NCI-H460 (cell line): ENCODE data around the gene IGFBP5. TPM values are rescaled to one million over a fixed set of nuclear protein-coding genes. Genes with fewer than 3 reads are reported as not detected.

Source experiments
- DNase-seq: peaks from one replicate; pipeline ENCODE4 v3.0.0-alpha.2; 2016; ENCODE audit warnings: low read depth; ENCODE audit errors: extremely low read depth
- total RNA-seq: library from RNA; depleted of rRNA; stranded (reverse); fragments of >200 nt; shearing (Covaris generic); gene quantifications from 2 replicates; pipeline ENCODE4 v1.2.3, GENCODE V29; 2014

Gene IGFBP5
- total RNA-seq, 1 experiment from 2014 or later = 0.82 TPM

- no peak for DNase-seq
These were observed 44.6 kb downstream of the IGFBP5 start for GRCh38 chr2:216650626-216651257.

GRCh38 chr2:216649574-216649973 is 45.8 kb downstream of the IGFBP5 start:
- no peak for DNase-seq

- DNase-seq = no peak
These were observed 47.2 kb downstream of the IGFBP5 start for GRCh38 chr2:216648105-216648504.

- no peak for DNase-seq
These were observed 49.2 kb downstream of the IGFBP5 start for GRCh38 chr2:216646116-216646515.

- no peak for DNase-seq
These were observed 49.8 kb downstream of the IGFBP5 start for GRCh38 chr2:216645636-216645950.

GRCh38 chr2:216644842-216645635 is 50.3 kb downstream of the IGFBP5 start:
- DNase-seq = no peak

GRCh38 chr2:216643986-216644659 is 51.2 kb downstream of the IGFBP5 start:
- DNase-seq = no peak

- no peak for DNase-seq
These were observed 57.9 kb downstream of the IGFBP5 start for GRCh38 chr2:216637472-216637871.

GRCh38 chr2:216636551-216637450 is 58.5 kb downstream of the IGFBP5 start:
- peak; percentile 65 for DNase-seq

GRCh38 chr2:216635701-216636550 is 59.4 kb downstream of the IGFBP5 start:
- no peak for DNase-seq

GRCh38 chr2:216635171-216635570 is 60.2 kb downstream of the IGFBP5 start:
- no peak for DNase-seq

GRCh38 chr2:216634370-216635148 is 60.8 kb downstream of the IGFBP5 start:
- DNase-seq = no peak

GRCh38 chr2:216633616-216634369 is 61.6 kb downstream of the IGFBP5 start:
- DNase-seq = no peak

GRCh38 chr2:216632952-216633615 is 62.3 kb downstream of the IGFBP5 start, which contains the start of gene IGFBP2:
Gene IGFBP2 (plus strand): TSS chr2:216633420. CDS start chr2:216633524, 104 bp downstream.
- peak; percentile 44 for DNase-seq

- no peak for DNase-seq
These were observed 62.9 kb downstream of the IGFBP5 start for GRCh38 chr2:216632346-216632951.

- no peak for DNase-seq
These were observed 65.6 kb downstream of the IGFBP5 start for GRCh38 chr2:216629784-216630183.

GRCh38 chr2:216626875-216627245 is 68.5 kb downstream of the IGFBP5 start:
- no peak for DNase-seq
